H1 (cell line): ENCODE measurements around the gene CDON. TPM values are rescaled to one million over a fixed set of nuclear protein-coding genes. Genes with fewer than 3 reads are reported as not detected.

ENCODE experiments used
- CTCF ChIA-PET: fragments of 300-600 bp; sonication (Branson Sonifier 250); formaldehyde crosslinking; loops from one replicate; lab custom pipeline; 2021; ENCODE audit not compliant: partially characterized antibody; lab: Charles Lee
- POLR2A ChIA-PET: fragments of 300-600 bp; sonication (Branson Sonifier 250); formaldehyde crosslinking; loops from one replicate; lab custom pipeline; 2021; ENCODE audit warnings: inconsistent platforms; ENCODE audit not compliant: partially characterized antibody; lab: Charles Lee
- DNase-seq, 2 experiments: peaks; one replicate each; pipeline versions ENCODE4 v3.0.0 to v3.0.0-alpha.2; 2010 to 2022; ENCODE audit warnings: low spot score in 2 of 2, low read depth in 1 of 2, mixed read lengths in 1 of 2
- FAIRE-seq: peaks from 2 replicates; lab custom pipeline; 2011; peaks lifted over from hg19 to GRCh38; lab: Jason Lieb, UNC
- H2AFZ ChIP-seq: 2 replicates; pipeline ENCODE4 v1.8.1; 2012; ENCODE audit warnings: low read length, inconsistent platforms
- H2AK5ac ChIP-seq: 2 replicates; pipeline ENCODE4 v1.6.1; 2013; ENCODE audit warnings: low read depth, low read length
- H2BK120ac ChIP-seq: replicated peaks from 2 replicates; pipeline ENCODE3; 2013; ENCODE audit warnings: low read depth, low read length, inconsistent platforms
- H2BK12ac ChIP-seq: 2 replicates; pipeline ENCODE4 v1.6.1; 2013; ENCODE audit warnings: low read depth, low read length
- H2BK15ac ChIP-seq: 2 replicates; pipeline ENCODE4 v1.6.1; 2013; ENCODE audit warnings: low read length
- H2BK20ac ChIP-seq: 2 replicates; pipeline ENCODE4 v1.6.1; 2013; ENCODE audit warnings: low read length
- H2BK5ac ChIP-seq: 2 replicates; pipeline ENCODE4 v1.6.1; 2013; ENCODE audit warnings: low read depth, low read length
- H3K14ac ChIP-seq: 2 replicates; pipeline ENCODE4 v1.6.1; 2013; ENCODE audit warnings: inconsistent platforms; ENCODE audit not compliant: insufficient read length
- H3K18ac ChIP-seq: 2 replicates; pipeline ENCODE4 v1.6.1; 2013; ENCODE audit warnings: low read length; ENCODE audit errors: extremely low read depth
- H3K23ac ChIP-seq: 2 replicates; pipeline ENCODE4 v1.6.1; 2013; ENCODE audit warnings: inconsistent platforms; ENCODE audit not compliant: insufficient read length
- H3K23me2 ChIP-seq: 2 replicates; pipeline ENCODE4 v1.6.1; 2013; ENCODE audit warnings: low read depth, low read length
- H3K27ac ChIP-seq: 2 replicates; pipeline ENCODE4 v1.6.1; 2011; ENCODE audit warnings: low read depth, low read length, inconsistent platforms
- H3K27me3 ChIP-seq, 4 experiments: replicated peaks in 1 of 4; 1 replicate in 1 of 4; 2 replicates in 3 of 4; pipeline versions ENCODE4 v1.6.1 to v1.8.1; 2011 to 2013; ENCODE audit warnings: low read length in 3 of 4, mild to moderate bottlenecking in 3 of 4, inconsistent platforms in 2 of 4, mixed read lengths in 2 of 4, moderate library complexity in 1 of 4; ENCODE audit not compliant: control insufficient read depth in 3 of 4, insufficient read depth in 3 of 4; ENCODE audit errors: extremely low read depth in 1 of 4
- H3K36me3 ChIP-seq, 4 experiments: 2 replicates each; pipeline versions ENCODE4 v1.6.1 to v1.8.1; 2011 to 2013; ENCODE audit warnings: mild to moderate bottlenecking in 4 of 4, low read length in 3 of 4, moderate library complexity in 2 of 4, control low read depth in 1 of 4, inconsistent platforms in 1 of 4; ENCODE audit not compliant: insufficient read depth in 4 of 4, control insufficient read depth in 2 of 4
- H3K4ac ChIP-seq: replicated peaks from 2 replicates; pipeline ENCODE3; 2013; ENCODE audit warnings: low read length, low read depth, mixed read lengths, inconsistent platforms; ENCODE audit not compliant: insufficient read length
- H3K4me1 ChIP-seq, 4 experiments: replicated peaks in 1 of 4; 1 replicate in 1 of 4; 2 replicates in 3 of 4; pipeline versions ENCODE4 v1.6.1 to v1.8.1; 2011 to 2013; ENCODE audit warnings: low read length in 3 of 4, inconsistent platforms in 2 of 4, mixed read lengths in 1 of 4; ENCODE audit not compliant: insufficient read depth in 4 of 4, control insufficient read depth in 3 of 4
- H3K4me2 ChIP-seq, 2 experiments: 2 replicates each; pipeline versions ENCODE4 v1.6.1 to v1.8.1; 2011 to 2013; ENCODE audit warnings: low read depth in 2 of 2, low read length in 2 of 2, control low read depth in 1 of 2, inconsistent platforms in 1 of 2, mild to moderate bottlenecking in 1 of 2; ENCODE audit not compliant: insufficient read depth in 1 of 2
- H3K4me3 ChIP-seq, 4 experiments: fragments of 200-600, 300-600 bp in 1 of 4; sonication (generic), shearing (Covaris generic), sonication (Bioruptor Twin) in 1 of 4; 2 replicates each; pipeline versions ENCODE4 v1.5.1 to v1.8.1; 2011 to 2016; ENCODE audit warnings: low read length in 4 of 4, low read depth in 3 of 4, control low read depth in 2 of 4, inconsistent platforms in 2 of 4, mild to moderate bottlenecking in 2 of 4, mixed read lengths in 1 of 4, moderate library complexity in 1 of 4; ENCODE audit not compliant: insufficient read depth in 2 of 4; ENCODE audit errors: extremely low read depth in 1 of 4
- H3K56ac ChIP-seq: replicated peaks from 2 replicates; pipeline ENCODE3; 2013; ENCODE audit warnings: low read depth, mild to moderate bottlenecking, mixed read lengths, low read length, inconsistent platforms; ENCODE audit not compliant: insufficient read length
- H3K79me1 ChIP-seq: 2 replicates; pipeline ENCODE4 v1.6.1; 2013; ENCODE audit warnings: low read depth, low read length, control low read depth
- H3K79me2 ChIP-seq, 2 experiments: 2 replicates each; pipeline versions ENCODE4 v1.6.1 to v1.8.1; 2012 to 2013; ENCODE audit warnings: low read length in 2 of 2, mild to moderate bottlenecking in 2 of 2, inconsistent platforms in 1 of 2; ENCODE audit not compliant: insufficient read depth in 2 of 2, control insufficient read depth in 1 of 2
- H3K9ac ChIP-seq, 4 experiments: replicated peaks in 1 of 4; 1 replicate in 1 of 4; 2 replicates in 3 of 4; pipeline versions ENCODE4 v1.6.1 to v1.8.1; 2011 to 2013; ENCODE audit warnings: low read depth in 3 of 4, low read length in 3 of 4, control low read depth in 2 of 4, mild to moderate bottlenecking in 2 of 4, moderate library complexity in 2 of 4, inconsistent platforms in 1 of 4; ENCODE audit errors: extremely low read depth in 1 of 4
- H3K9me3 ChIP-seq, 2 experiments: 2 replicates each; pipeline versions ENCODE4 v1.6.1 to v1.8.1; 2012 to 2013; ENCODE audit warnings: mild to moderate bottlenecking in 2 of 2, moderate library complexity in 2 of 2, control low read depth in 1 of 2, inconsistent platforms in 1 of 2, low read depth in 1 of 2, low read length in 1 of 2, mixed read lengths in 1 of 2; ENCODE audit not compliant: insufficient read depth in 2 of 2
- H4K20me1 ChIP-seq, 2 experiments: replicated peaks in 1 of 2; 2 replicates each; pipeline versions ENCODE3 to v1.8.1; 2011 to 2013; ENCODE audit warnings: inconsistent platforms in 2 of 2, low read length in 2 of 2, mild to moderate bottlenecking in 1 of 2; ENCODE audit not compliant: insufficient read depth in 2 of 2, control insufficient read depth in 1 of 2
- H4K5ac ChIP-seq: 2 replicates; pipeline ENCODE4 v1.6.1; 2013; ENCODE audit warnings: low read length, low read depth, mixed read lengths, inconsistent platforms; ENCODE audit not compliant: insufficient read length
- H4K8ac ChIP-seq: 2 replicates; pipeline ENCODE4 v1.8.0; 2013; ENCODE audit warnings: mild to moderate bottlenecking, moderate library complexity, low read length, inconsistent platforms; ENCODE audit not compliant: insufficient read depth; ENCODE audit errors: extremely low read depth
- H4K91ac ChIP-seq: replicated peaks from 2 replicates; pipeline ENCODE3; 2013; ENCODE audit warnings: low read length, mixed read lengths, inconsistent platforms; ENCODE audit not compliant: insufficient read length
- CTCF ChIP-seq, 3 experiments: IDR thresholded peaks; 1 replicate in 2 of 3; 2 replicates in 1 of 3; pipeline versions ENCODE4 v1.5.1 to v1.6.1; 2011; ENCODE audit warnings: low read length in 3 of 3, mild to moderate bottlenecking in 3 of 3, inconsistent platforms in 2 of 3, low read depth in 1 of 3, moderate library complexity in 1 of 3; ENCODE audit not compliant: insufficient read depth in 1 of 3; ENCODE audit errors: control extremely low read depth in 1 of 3
- E2F6 ChIP-seq: IDR thresholded peaks from 2 replicates; pipeline ENCODE4 v1.6.1; 2012; ENCODE audit warnings: inconsistent platforms
- EZH2 ChIP-seq: fragments of 200-600 bp; sonication (generic); IDR thresholded peaks from 2 replicates; pipeline ENCODE4 v1.7.1; 2012; ENCODE audit warnings: low read depth, mild to moderate bottlenecking, moderate library complexity, low read length, inconsistent platforms; ENCODE audit not compliant: severe bottlenecking
- FOSL1 ChIP-seq: IDR thresholded peaks from 2 replicates; pipeline ENCODE4 v1.6.1; 2011; ENCODE audit warnings: mild to moderate bottlenecking, low read depth, low read length, moderate library complexity; ENCODE audit not compliant: insufficient read depth
- JUN ChIP-seq: IDR thresholded peaks from 2 replicates; pipeline ENCODE4 v1.6.1; 2011; ENCODE audit warnings: low read depth, mild to moderate bottlenecking, improper control_type of control experiment, low read length
- JUND ChIP-seq: IDR thresholded peaks from 2 replicates; pipeline ENCODE4 v1.6.1; 2011; ENCODE audit warnings: mild to moderate bottlenecking, improper control_type of control experiment, low read length
- KDM4A ChIP-seq: IDR thresholded peaks from one replicate; pipeline ENCODE4 v1.7.1; 2012; ENCODE audit warnings: low read depth, mild to moderate bottlenecking, moderate library complexity, low read length, inconsistent platforms; ENCODE audit not compliant: severe bottlenecking
- POU5F1 ChIP-seq: IDR thresholded peaks from 2 replicates; pipeline ENCODE4 v1.6.1; 2011; ENCODE audit warnings: low read depth, mild to moderate bottlenecking, low read length, moderate library complexity
- RAD21 ChIP-seq, 2 experiments: IDR thresholded peaks in 1 of 2; conservative IDR thresholded peaks in 1 of 2; 2 replicates each; pipeline ENCODE4 v1.6.1; 2011; ENCODE audit warnings: low read depth in 2 of 2, low read length in 2 of 2, improper control_type of control experiment in 1 of 2, inconsistent platforms in 1 of 2, mild to moderate bottlenecking in 1 of 2, moderate library complexity in 1 of 2
- RBBP5 ChIP-seq: IDR thresholded peaks from 2 replicates; pipeline ENCODE4 v1.7.1; 2012; ENCODE audit warnings: low read depth, mild to moderate bottlenecking, inconsistent platforms, low read length, moderate library complexity, borderline replicate concordance
- WGBS, 2 experiments: shearing (Covaris generic) in 1 of 2; methylation state at CpG; one replicate each; pipeline versions ENCODE4 v1.1.6 to v1.1.7; 2013 to 2015; ENCODE audit warnings: low lambda C conversion rate in 2 of 2, mixed read lengths in 2 of 2, inconsistent platforms in 1 of 2, low coverage in 1 of 2, missing lambda C conversion rate in 1 of 2; ENCODE audit not compliant: insufficient replicate concordance in 2 of 2, insufficient coverage in 1 of 2, insufficient read length in 1 of 2; ENCODE audit errors: extremely low coverage in 1 of 2, missing lambda C conversion rate in 1 of 2; 5-methylcytosine and 5-hydroxymethylcytosine counted together
- polyA plus RNA-seq, 7 experiments: library from polyadenylated mRNA; depleted of rRNA in 3 of 7; stranded (reverse) in 5 of 7; unstranded in 2 of 7; fragments of >200 nt in 5 of 7; fragments of 200-250 nt in 2 of 7; gene quantifications; 1 replicate in 5 of 7; 2 replicates in 1 of 7; 4 replicates in 1 of 7; pipeline versions ENCODE4 v1.2.1 to v1.2.3, GENCODE V29; 2011 to 2013; ENCODE audit warnings: missing spikeins in 2 of 7, mixed read lengths in 2 of 7
- total RNA-seq: library from RNA; stranded (reverse); fragmentation: NEBNext Ultra II Directional; extraction: Animal tissue kit (Norgen Biotek cat#: 25700); gene quantifications from 2 replicates; pipeline ENCODE4 v1.2.1, GENCODE V29; 2021

The CDON gene
- total and polyA plus RNA-seq, 2 of the 8 experiments (the other 6 are each of a cell fraction or from before 2014, with no cell fraction given): 11.0 to 32.5 TPM

- no peak overlapping the region for H3K23ac ChIP-seq
- H2BK5ac ChIP-seq: no peak overlapping the region
- H3K79me2 ChIP-seq: no peaks in the 10 kb centered on the region; a peak in 1 of 4 replicates
- ChIA-PET POLR2A (interaction anchor here (1.0 kb wide), 1 partner anchor 8 kb away, joined by 3 read pairs; no protein-coding TSS in a partner anchor), CTCF (interaction anchor here (1.0 to 1.7 kb wide), 2 partner anchors 10 to 32 kb away, joined by 4 to 5 read pairs; no protein-coding TSS in a partner anchor)
- no peak overlapping the region for H3K4me2 ChIP-seq
- no peak overlapping the region for H2AK5ac ChIP-seq
- H3K18ac ChIP-seq: no peak overlapping the region
- H3K9me3 ChIP-seq: no peaks in the 10 kb centered on the region
- H4K5ac ChIP-seq: no peak overlapping the region
- H3K23me2 ChIP-seq: no peaks in the 10 kb centered on the region
- H3K36me3 ChIP-seq: no peaks in the 10 kb centered on the region
- H2BK20ac ChIP-seq: no peak overlapping the region
- peaks cover 0 to 6% (median 1%) of the 10 kb centered on the region in 4 experiments; a peak in 3 of 7 replicates for H3K4me1 ChIP-seq
- H3K14ac ChIP-seq: no peak overlapping the region
- no peak overlapping the region for H2BK15ac ChIP-seq
- H2BK120ac ChIP-seq: no peak overlapping the region
- H3K9ac ChIP-seq: no peak overlapping the region
- no peak overlapping the region for H4K8ac ChIP-seq
- H2AFZ ChIP-seq: no peak overlapping the region
- H2BK12ac ChIP-seq: no peak overlapping the region
- H3K4me3 ChIP-seq: no peak overlapping the region
- 88% methylated on average over 2 of the region's 2 CpGs; no CpG with 5 or more reads in 1 of the 2 experiments for WGBS, 2 experiments
- no peak overlapping the region for H3K27ac ChIP-seq
- H3K27me3 ChIP-seq: no peaks in the 10 kb centered on the region
- H3K56ac ChIP-seq: no peak overlapping the region
- DNase-seq: no peak
- H4K91ac ChIP-seq: no peak overlapping the region
- no peak overlapping the region for H3K4ac ChIP-seq
- no peaks in the 10 kb centered on the region for H3K79me1 ChIP-seq
- FAIRE-seq: no peak
- no peaks in the 10 kb centered on the region for H4K20me1 ChIP-seq
- TF ChIP-seq JUND (no peak), FOSL1 (no peak), EZH2 (no peak), E2F6 (no peak), RBBP5 (no peak), POU5F1 (no peak), JUN (no peak), CTCF (IDR thresholded peaks at IDR 0.05; ENCODE audit: control extremely low read depth in 1 of 3, insufficient read depth in 1 of 3, low read depth in 1 of 3, low read length in 3 of 3) (no peak), KDM4A (no peak), RAD21 (IDR thresholded peaks at IDR 0.05 in 1 of 2, conservative IDR thresholded peaks at IDR 0.05 in 1 of 2; ENCODE audit: low read depth in 2 of 2, low read length in 2 of 2) (no peak)
Observed at GRCh38 chr11:126029805-126030204, 32.9 kb downstream of the CDON start.
